Measurements from ENCODE around the gene DGKB.

The DGKB gene

DNA sequence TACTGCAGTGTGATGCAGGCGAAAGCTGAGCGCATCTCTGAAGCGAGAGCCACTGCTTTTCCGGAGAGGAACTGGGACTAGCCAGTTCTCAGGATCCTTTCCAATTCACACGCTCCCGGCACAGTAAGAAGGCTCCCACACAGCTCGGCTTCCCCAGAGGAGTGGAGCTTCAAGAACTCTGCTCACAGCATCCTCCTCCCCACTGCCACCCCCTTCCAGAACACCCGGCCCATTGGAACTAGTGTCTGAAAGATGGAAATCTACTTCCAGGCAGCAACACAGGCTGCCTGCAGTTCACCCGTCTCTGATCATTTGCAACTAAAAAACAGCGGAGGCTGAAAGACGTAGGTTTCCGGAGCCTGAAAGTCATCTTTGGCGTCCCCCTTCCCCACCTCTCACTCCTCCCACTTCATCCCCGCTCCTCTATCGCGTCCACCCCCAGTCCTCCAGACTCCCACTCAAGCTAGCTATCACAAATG is at the start of gene DGKB:
DGKB (minus strand) TSS at position 163 of the 479 bp plus-strand sequence.
- no peak for DNase-seq

DNA sequence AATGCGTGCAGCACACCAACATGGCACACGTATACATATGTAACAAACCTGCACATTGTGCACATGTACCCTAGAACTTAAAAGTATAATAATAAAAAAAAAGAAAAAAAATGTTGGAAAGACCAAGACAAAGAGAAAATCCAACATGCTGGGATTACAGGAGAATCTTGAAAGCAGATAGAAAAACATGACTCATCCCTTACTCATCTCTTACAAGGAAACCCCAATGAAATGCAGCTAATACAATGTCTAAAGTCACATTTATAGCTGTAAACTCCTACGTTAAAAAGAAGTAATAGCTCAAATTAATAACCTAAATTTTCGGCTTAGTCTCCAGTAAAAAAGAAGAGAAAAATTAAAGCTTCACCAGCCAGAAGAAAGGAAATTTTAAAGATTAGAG is 47.5 kb upstream of the DGKB start:
- no peak for DNase-seq

DNA sequence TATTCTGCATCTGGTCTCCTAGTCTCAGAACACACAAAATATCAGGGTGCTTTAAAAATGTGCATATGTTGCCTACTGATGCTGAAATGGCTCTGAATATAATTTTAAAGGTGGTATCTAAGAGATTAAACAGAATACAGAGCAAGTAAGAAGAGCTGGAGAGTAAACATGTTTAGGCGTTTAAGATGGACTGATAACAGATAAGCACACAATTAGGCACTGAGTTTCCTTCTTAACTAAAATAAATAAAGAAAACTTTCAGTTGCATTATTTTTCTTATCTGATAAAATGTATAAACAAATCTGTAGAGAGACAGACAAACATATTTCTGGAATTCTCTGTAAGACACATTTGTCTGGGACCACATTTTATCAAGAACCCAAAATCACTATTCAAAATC is 35.6 kb upstream of the DGKB start:
- DNase-seq = no peak

DNA sequence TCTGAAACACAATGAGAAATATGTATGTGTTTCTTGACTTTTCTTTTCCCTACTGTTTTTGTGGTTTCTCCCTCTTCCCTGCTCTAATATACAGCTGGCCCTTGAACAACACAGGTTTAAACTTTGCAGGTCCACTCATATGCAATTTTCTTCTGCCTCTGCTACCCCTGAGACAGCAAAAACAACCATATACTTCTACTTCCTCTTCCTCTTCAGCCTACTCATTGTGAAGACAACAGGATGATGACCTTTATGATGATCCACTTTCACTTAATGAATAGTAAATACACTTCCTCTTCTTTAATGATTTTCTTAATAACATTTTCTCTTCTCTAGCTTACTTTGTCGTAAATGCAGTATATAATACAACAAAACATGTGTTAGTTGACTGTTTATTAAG is 35.0 kb upstream of the DGKB start:
- no peak for DNase-seq

- no peak for DNase-seq
Measured at GRCh38 chr7:14936554-14936953, 34.0 kb upstream of the DGKB start.

DNA sequence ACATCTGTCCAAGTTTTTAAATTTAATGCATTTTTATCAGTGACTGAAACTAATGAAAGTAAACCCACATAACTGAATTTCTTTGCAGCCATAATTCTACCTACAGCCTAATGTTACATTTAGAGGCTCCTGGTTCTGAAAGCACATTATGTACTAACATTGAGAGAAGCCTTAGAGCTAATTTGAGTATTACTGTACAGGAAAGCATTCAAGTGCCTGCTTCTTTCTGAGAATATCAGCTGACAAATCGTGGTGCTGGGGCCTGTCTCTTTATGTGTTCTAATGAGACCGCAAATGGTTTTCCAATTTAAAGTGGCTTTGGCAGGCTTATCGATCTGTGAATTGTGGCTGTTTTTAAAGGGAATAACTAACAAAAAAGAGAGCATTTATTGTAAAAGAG is 32.3 kb upstream of the DGKB start:
- DNase-seq = no peak

DNA sequence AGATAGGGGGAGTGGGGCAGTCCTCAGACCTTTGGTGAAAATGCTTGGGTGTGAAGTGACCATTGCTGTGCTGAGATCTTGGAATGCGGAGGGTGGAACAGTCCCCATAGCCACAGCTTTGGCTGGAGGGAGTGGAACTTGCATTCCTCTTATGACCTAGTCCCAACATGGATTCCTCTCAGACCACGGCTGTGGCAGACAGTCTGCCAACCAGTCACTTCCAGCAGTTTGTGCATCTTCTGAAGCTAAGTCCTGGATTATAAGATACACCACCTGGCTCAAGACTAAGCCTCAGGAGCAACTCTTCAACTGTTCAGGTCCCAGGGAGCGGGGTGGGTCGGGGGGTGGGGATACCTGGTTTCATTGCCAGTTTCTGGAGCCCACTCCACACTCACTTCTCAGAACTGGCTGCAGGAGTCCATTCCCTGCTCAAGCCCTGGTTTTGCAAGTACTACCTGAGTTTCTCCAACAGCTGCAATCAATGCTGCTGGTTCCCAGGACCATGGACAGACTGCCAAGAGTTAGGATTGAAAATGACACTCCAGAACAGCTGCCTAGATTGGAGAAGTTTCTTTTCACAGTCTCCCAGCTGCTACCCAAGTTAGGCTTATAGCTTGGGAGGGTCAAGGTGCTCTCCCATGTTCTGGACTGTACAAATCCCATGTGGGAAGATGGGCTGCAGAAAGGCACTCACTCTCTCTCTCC is 29.1 kb upstream of the DGKB start:
- no peak for DNase-seq

- no peak for DNase-seq
Measured at GRCh38 chr7:14924398-14924797, 21.8 kb upstream of the DGKB start.

DNA sequence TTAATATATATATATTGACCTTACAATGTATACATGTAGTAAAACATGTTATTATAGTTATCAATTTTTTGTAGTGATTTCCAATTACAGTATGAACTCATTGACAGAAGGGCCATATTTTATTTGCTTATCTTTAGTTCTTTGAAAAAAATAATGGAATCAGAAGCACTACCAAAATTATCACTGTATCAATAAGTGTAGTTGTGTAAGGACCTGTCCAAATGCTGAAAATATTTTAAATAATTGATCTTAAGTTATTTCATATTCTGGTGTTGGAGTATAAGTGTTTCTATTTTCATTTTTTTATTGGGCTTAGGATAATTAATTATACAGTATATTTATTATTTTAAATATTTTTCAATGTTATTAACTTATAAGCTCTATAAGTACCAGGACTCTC is 8.5 kb upstream of the DGKB start:
- DNase-seq = no peak

- DNase-seq = no peak
Measured at GRCh38 chr7:14908697-14909096, 6.1 kb upstream of the DGKB start.

GRCh38 chr7:14905764-14906163 is 3.2 kb upstream of the DGKB start:
- DNase-seq = no peak

GRCh38 chr7:14900051-14900450 is 2.5 kb downstream of the DGKB start:
- no peak for DNase-seq

DNA sequence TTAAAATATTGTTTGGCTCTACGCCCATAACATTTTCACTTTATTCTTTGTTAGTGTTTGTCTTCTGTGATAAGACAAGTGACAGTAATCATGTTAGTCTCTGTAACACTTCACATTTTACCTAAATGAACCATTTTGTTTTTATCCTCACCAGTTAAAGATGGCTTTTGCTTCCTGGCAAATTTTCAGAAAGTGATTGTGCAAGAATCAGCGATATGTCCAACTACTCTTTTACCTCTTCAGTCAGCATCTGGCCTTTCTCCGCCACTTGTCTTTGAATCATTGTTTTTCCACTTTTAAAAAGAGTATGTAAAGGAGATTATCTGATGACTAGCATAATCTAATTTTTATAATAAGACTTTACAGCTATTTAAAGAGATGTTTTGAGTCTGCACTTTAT is 3.5 kb downstream of the DGKB start:
- DNase-seq = no peak

DNA sequence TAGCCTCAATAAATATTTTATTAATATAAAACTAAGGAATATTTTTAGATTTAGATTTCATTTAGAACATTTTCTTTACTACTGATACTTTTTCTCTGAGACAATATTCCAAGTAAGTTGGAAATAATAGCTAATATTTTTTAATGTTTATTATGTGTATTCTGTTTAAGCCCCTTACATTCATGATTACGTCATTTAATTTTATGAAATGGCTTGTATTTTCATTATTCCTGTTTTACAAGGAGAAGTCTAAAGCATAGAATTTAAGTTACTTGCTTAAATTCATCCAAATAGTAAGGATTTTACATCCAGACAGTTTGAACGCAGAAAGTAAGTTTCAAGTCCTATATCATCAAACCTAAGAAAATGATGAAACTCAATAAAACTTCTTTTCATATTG is 6.1 kb downstream of the DGKB start:
- DNase-seq = no peak

DNA sequence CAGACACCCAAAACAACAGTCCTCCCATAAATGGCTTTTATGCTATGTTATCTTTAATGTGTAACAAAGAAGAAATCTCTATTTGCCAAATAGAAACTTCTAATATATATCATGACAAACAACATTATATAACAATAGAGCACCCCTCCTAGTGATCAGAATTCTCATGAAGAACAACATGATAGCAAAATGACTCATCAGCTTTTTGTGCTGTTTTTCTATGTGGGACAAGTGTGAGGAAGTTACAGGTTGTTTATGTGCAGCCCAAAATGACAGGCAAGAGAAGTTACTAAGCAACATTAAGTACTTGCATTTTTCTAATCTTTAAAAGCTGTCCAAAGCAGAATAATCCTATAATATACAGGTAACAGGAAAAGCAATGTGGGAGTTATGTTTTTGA is 7.7 kb downstream of the DGKB start:
- DNase-seq = no peak

GRCh38 chr7:14892961-14893360 is 9.6 kb downstream of the DGKB start:
- DNase-seq = no peak

GRCh38 chr7:14891289-14891688 is 11.3 kb downstream of the DGKB start:
- DNase-seq = no peak

GRCh38 chr7:14888962-14889361 is 13.6 kb downstream of the DGKB start:
- no peak for DNase-seq

DNA sequence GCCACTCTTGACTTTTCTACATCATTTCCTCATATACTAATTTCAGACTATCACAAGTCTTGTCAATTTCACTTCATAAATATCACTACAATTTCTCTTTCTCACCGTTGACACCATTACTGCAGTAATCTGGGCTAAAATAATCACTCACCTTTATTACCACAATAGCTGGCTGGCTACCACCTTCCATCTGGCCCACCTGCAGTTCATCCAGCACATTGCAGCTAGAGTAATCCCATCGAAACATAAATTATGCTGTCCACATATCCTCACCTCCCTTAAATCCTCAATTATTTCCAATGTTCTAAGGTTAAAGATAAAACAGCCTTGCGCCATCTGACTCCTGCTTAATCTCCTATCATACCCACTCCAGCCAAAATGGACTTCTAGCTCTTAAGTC is 16.0 kb downstream of the DGKB start:
- no peak for DNase-seq

- no peak for DNase-seq
Measured at GRCh38 chr7:14875941-14876587, 26.5 kb downstream of the DGKB start.

DNA sequence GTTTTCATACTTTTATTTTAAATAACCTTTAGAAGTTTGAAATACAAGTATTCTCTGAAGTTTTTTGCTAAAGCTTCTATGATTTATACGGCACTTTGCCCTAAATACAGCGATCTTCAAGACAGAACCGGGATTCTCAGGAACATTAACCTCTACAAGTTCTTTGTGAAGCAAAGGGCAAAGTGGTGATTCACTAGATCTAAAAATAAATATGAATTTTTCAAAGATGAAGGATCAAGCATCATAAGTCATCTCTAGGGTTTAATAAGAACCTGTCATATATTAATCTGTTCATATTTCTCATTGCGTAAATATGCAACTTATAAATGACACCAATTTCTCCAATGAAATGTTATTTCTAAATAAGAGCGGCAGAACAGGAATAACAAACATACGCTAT is 30.7 kb downstream of the DGKB start:
- DNase-seq = no peak

- no peak for DNase-seq
Measured at GRCh38 chr7:14870394-14870793, 32.2 kb downstream of the DGKB start.

DNA sequence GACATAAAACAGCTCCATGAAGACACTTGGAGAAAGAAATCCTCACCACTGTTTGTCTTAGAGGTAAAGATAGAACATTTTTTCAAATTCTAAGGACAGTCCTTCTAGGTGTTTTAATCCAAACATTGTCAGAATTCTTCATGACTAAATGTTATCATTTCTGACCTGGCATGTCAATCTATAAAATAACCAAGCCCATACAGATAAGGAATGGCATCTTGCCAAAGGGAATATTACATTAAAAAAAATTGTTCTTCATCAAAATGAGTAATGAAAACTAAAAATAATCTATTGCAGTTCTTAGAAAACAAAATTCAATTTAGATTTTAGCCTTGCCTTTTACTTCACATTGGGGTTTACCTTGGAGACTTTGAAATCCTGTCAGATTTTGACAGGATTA is 33.6 kb downstream of the DGKB start:
- DNase-seq = no peak

GRCh38 chr7:14861456-14861855 is 41.1 kb downstream of the DGKB start:
- DNase-seq = no peak

- DNase-seq = no peak
Measured at GRCh38 chr7:14859267-14859666, 43.3 kb downstream of the DGKB start.

Data from NCI-H510A (cell line).